CD14-positive monocyte (primary cell): ENCODE measurements around the gene GAL3ST2. TPM values are rescaled to one million over a fixed set of nuclear protein-coding genes. Genes with fewer than 3 reads are reported as not detected.

ENCODE experiments used
- DNase-seq, 3 donors: peaks; one replicate each; pipeline ENCODE4 v3.0.0-alpha.2; 2011 to 2022
- H2AFZ ChIP-seq: 2 replicates; pipeline ENCODE4 v1.6.0; 2012; ENCODE audit warnings: mild to moderate bottlenecking, low read depth, low read length, inconsistent platforms; ENCODE audit not compliant: insufficient read depth, poor library complexity, severe bottlenecking
- H3K27ac ChIP-seq, 2 donors: 1 replicate in 1 of 2; 2 replicates in 1 of 2; pipeline ENCODE4 v1.5.1; 2012 to 2013; ENCODE audit warnings: low read length in 2 of 2, control low read depth in 1 of 2, inconsistent platforms in 1 of 2, low read depth in 1 of 2, mild to moderate bottlenecking in 1 of 2
- H3K27me3 ChIP-seq, 2 donors: one replicate each; pipeline versions ENCODE4 v1.6.0 to v1.6.1; 2011 to 2013; ENCODE audit warnings: low read length in 2 of 2; ENCODE audit not compliant: control insufficient read depth in 2 of 2, insufficient read depth in 2 of 2
- H3K36me3 ChIP-seq, 2 donors: replicated peaks in 1 of 2; 1 replicate in 1 of 2; 2 replicates in 1 of 2; pipeline versions ENCODE4 v1.5.1 to v1.6.1; 2012 to 2013; ENCODE audit warnings: low read length in 2 of 2, control low read depth in 1 of 2, inconsistent platforms in 1 of 2, mild to moderate bottlenecking in 1 of 2; ENCODE audit not compliant: insufficient read depth in 2 of 2, control insufficient read depth in 1 of 2
- H3K4me1 ChIP-seq, 2 donors: 1 replicate in 1 of 2; 2 replicates in 1 of 2; pipeline versions ENCODE4 v1.5.1 to v1.6.1; 2012 to 2013; ENCODE audit warnings: low read length in 2 of 2, control low read depth in 1 of 2, inconsistent platforms in 1 of 2, mild to moderate bottlenecking in 1 of 2, moderate library complexity in 1 of 2; ENCODE audit not compliant: insufficient read depth in 2 of 2, control insufficient read depth in 1 of 2
- H3K4me2 ChIP-seq: replicated peaks from 2 replicates; pipeline ENCODE3; 2012; ENCODE audit warnings: low read length, moderate library complexity, mild to moderate bottlenecking; ENCODE audit not compliant: poor library complexity, severe bottlenecking; ENCODE audit errors: extremely low read depth
- H3K4me3 ChIP-seq, 3 experiments: fragments of 200-600 bp in 1 of 3; sonication (generic) in 1 of 3; replicated peaks in 1 of 3; 1 replicate in 2 of 3; 2 replicates in 1 of 3; pipeline ENCODE4 v1.5.1; 2011 to 2013; ENCODE audit warnings: low read length in 3 of 3, mild to moderate bottlenecking in 3 of 3, control low read depth in 2 of 3, low read depth in 2 of 3, inconsistent platforms in 1 of 3, moderate library complexity in 1 of 3
- H3K79me2 ChIP-seq: 2 replicates; pipeline ENCODE4 v1.6.0; 2012; ENCODE audit warnings: mild to moderate bottlenecking, control low read depth, inconsistent platforms, low read length, moderate library complexity; ENCODE audit not compliant: insufficient read depth
- H3K9ac ChIP-seq: 2 replicates; pipeline ENCODE4 v1.6.0; 2017; ENCODE audit warnings: low read length, mild to moderate bottlenecking; ENCODE audit not compliant: insufficient read depth, poor library complexity, severe bottlenecking
- H3K9me3 ChIP-seq, 2 donors: replicated peaks in 1 of 2; 1 replicate in 1 of 2; 2 replicates in 1 of 2; pipeline versions ENCODE4 v1.5.1 to v1.6.1; 2012 to 2013; ENCODE audit warnings: low read length in 2 of 2, control low read depth in 1 of 2; ENCODE audit not compliant: control insufficient read depth in 1 of 2, insufficient read depth in 1 of 2
- H4K20me1 ChIP-seq: 2 replicates; pipeline ENCODE4 v1.6.0; 2012; ENCODE audit warnings: mild to moderate bottlenecking, low read length, control low read depth, moderate library complexity; ENCODE audit not compliant: insufficient read depth
- H3K27ac Mint-ChIP-seq, 7 donors: one replicate each; pipeline ENCODE4 v1.8.0; 2020; ENCODE audit warnings: mild to moderate bottlenecking in 7 of 7, mixed read lengths in 7 of 7, moderate library complexity in 6 of 7, inconsistent platforms in 2 of 7
- H3K27me3 Mint-ChIP-seq, 3 donors: one replicate each; pipeline ENCODE4 v1.8.0; 2021 to 2022; ENCODE audit warnings: low read depth in 3 of 3, mild to moderate bottlenecking in 3 of 3, mixed read lengths in 3 of 3, moderate library complexity in 3 of 3, inconsistent platforms in 1 of 3
- H3K36me3 Mint-ChIP-seq, 2 donors: one replicate each; pipeline ENCODE4 v1.8.0; 2020; ENCODE audit warnings: mixed read lengths in 2 of 2, inconsistent platforms in 1 of 2, mild to moderate bottlenecking in 1 of 2
- H3K4me1 Mint-ChIP-seq: one replicate; pipeline ENCODE4 v1.8.0; 2020; ENCODE audit warnings: mild to moderate bottlenecking, mixed read lengths
- H3K4me3 Mint-ChIP-seq, 2 donors: one replicate each; pipeline ENCODE4 v1.8.0; 2020; ENCODE audit warnings: mild to moderate bottlenecking in 2 of 2, mixed read lengths in 2 of 2, moderate library complexity in 1 of 2
- H3K9me3 Mint-ChIP-seq, 7 donors: one replicate each; pipeline ENCODE4 v1.8.0; 2020 to 2022; ENCODE audit warnings: mixed read lengths in 7 of 7, mild to moderate bottlenecking in 6 of 7, moderate library complexity in 6 of 7, inconsistent platforms in 2 of 7
- CTCF ChIP-seq: fragments of 200-600 bp; IDR thresholded peaks from one replicate; pipeline ENCODE4 v1.8.0; 2022; ENCODE audit warnings: antibody characterized with exemption, mild to moderate bottlenecking
- WGBS: methylation state at CpG from one replicate; pipeline ENCODE4 v1.1.5; 2013; ENCODE audit warnings: missing lambda C conversion rate; ENCODE audit not compliant: insufficient coverage; 5-methylcytosine and 5-hydroxymethylcytosine counted together
- intact Hi-C, 2 donors: fragments of 100-400 bp; cut with micrococcal nuclease; formaldehyde crosslinking; loops; one replicate each; pipeline versions ENCODE4 v1.15.0 to v1.15.1; 2023
- polyA plus RNA-seq, 3 donors: library from polyadenylated mRNA; depleted of rRNA in 1 of 3; unstranded in 2 of 3; stranded (reverse) in 1 of 3; fragments of 300-500 nt in 2 of 3; fragments of >200 nt in 1 of 3; fragmentation: Illumina TruSeq in 2 of 3; gene quantifications; 1 replicate in 2 of 3; 2 replicates in 1 of 3; pipeline ENCODE4 v1.2.3, GENCODE V29; 2012 to 2021

The GAL3ST2 gene
- polyA plus RNA-seq, 3 donors = not detected

- DNase-seq = no peak
- Histone ChIP-seq H3K36me3 (peaks cover 36 to 40% of the 10 kb centered on the region in 2 donors), H4K20me1 (no peaks in the 10 kb centered on the region), H3K79me2 (no peaks in the 10 kb centered on the region), H3K4me1 (no peaks in the 10 kb centered on the region), H3K4me2 (no peak overlapping the region), H3K9ac (no peak overlapping the region), H3K4me3 (no peak overlapping the region), H3K27me3 (no peaks in the 10 kb centered on the region), H3K27ac (no peak overlapping the region), H3K9me3 (no peaks in the 10 kb centered on the region), H2AFZ (no peak overlapping the region)
- Mint-ChIP-seq H3K27me3 (no peaks in the 10 kb centered on the region), H3K27ac (peak overlapping the region in 2 of 7 donors; percentile 26 to 56), H3K36me3 (peaks cover 56 to 67% of the 10 kb centered on the region in 2 donors), H3K9me3 (peaks cover 0 to 3% (median 0%) of the 10 kb centered on the region in 7 donors), H3K4me3 (no peak overlapping the region), H3K4me1 (no peaks in the 10 kb centered on the region)
- TF ChIP-seq CTCF = no peak
- intact Hi-C loops = no loop called here
- 90% methylated on average over 32 of the region's 32 CpGs for WGBS
Observed at GRCh38 chr2:241748468-241749256, 28.0 kb upstream of the GAL3ST2 start.

GRCh38 chr2:241750076-241750840, 26.4 kb upstream of the GAL3ST2 start:
- Mint-ChIP-seq H3K4me3 (no peak overlapping the region), H3K4me1 (no peaks in the 10 kb centered on the region), H3K9me3 (peaks cover 0 to 3% (median 0%) of the 10 kb centered on the region in 7 donors), H3K36me3 (peaks cover 51 to 65% of the 10 kb centered on the region in 2 donors), H3K27ac (no peak overlapping the region), H3K27me3 (no peaks in the 10 kb centered on the region)
- Histone ChIP-seq H4K20me1 (no peaks in the 10 kb centered on the region), H3K79me2 (no peaks in the 10 kb centered on the region), H3K36me3 (peaks cover 25 to 26% of the 10 kb centered on the region in 2 donors), H3K9me3 (no peaks in the 10 kb centered on the region), H3K9ac (no peak overlapping the region), H3K4me2 (no peak overlapping the region), H3K27me3 (no peaks in the 10 kb centered on the region), H3K4me3 (no peak overlapping the region), H2AFZ (no peak overlapping the region), H3K27ac (no peak overlapping the region), H3K4me1 (no peaks in the 10 kb centered on the region)
- DNase-seq = no peak
- no peak for TF ChIP-seq CTCF
- intact Hi-C loops = no loop called here
- 75% methylated on average over 8 of the region's 22 CpGs for WGBS
